Cardiac fibroblast (primary cell): ENCODE measurements around the gene PRKG1.

ENCODE experiments used
- DNase-seq, 2 donors: peaks; one replicate each; pipeline versions ENCODE4 v3.0.0 to v3.0.0-alpha.2; 2010; ENCODE audit warnings: low read depth in 2 of 2
- H3K4me3 ChIP-seq, 2 donors: replicated peaks in 1 of 2; 1 replicate in 1 of 2; 2 replicates in 1 of 2; pipeline ENCODE4 v1.5.1; 2011; ENCODE audit warnings: low read depth in 2 of 2, low read length in 2 of 2, mild to moderate bottlenecking in 2 of 2, moderate library complexity in 1 of 2
- CTCF ChIP-seq: IDR thresholded peaks from one replicate; pipeline ENCODE4 v1.5.1; 2011; ENCODE audit warnings: low read depth, mild to moderate bottlenecking, low read length, inconsistent platforms

Gene PRKG1

GRCh38 chr10:51585742-51586141 is 511.5 kb downstream of the PRKG1 start:
- DNase-seq = no peak
- TF ChIP-seq CTCF = no peak
- no peak overlapping the region for H3K4me3 ChIP-seq

- DNase-seq = no peak
- no peak for TF ChIP-seq CTCF
- no peak overlapping the region for H3K4me3 ChIP-seq
Observed at GRCh38 chr10:51588984-51589383, 514.7 kb downstream of the PRKG1 start.

GRCh38 chr10:51590818-51591217 is 516.5 kb downstream of the PRKG1 start:
- TF ChIP-seq CTCF = no peak
- DNase-seq = no peak
- no peak overlapping the region for H3K4me3 ChIP-seq

- no peak overlapping the region for H3K4me3 ChIP-seq
- no peak for TF ChIP-seq CTCF
- DNase-seq = no peak
Observed at GRCh38 chr10:51596695-51597094, 522.4 kb downstream of the PRKG1 start.

- no peak overlapping the region for H3K4me3 ChIP-seq
- no peak for DNase-seq
- TF ChIP-seq CTCF = no peak
Observed at GRCh38 chr10:51599647-51600046, 525.4 kb downstream of the PRKG1 start.

GRCh38 chr10:51602326-51602725 is 528.0 kb downstream of the PRKG1 start:
- DNase-seq = peak in 1 of 2 donors; percentile 12
- H3K4me3 ChIP-seq = no peak overlapping the region
- TF ChIP-seq CTCF = no peak

- H3K4me3 ChIP-seq = no peak overlapping the region
- no peak for DNase-seq
- no peak for TF ChIP-seq CTCF
Observed at GRCh38 chr10:51604579-51604978, 530.3 kb downstream of the PRKG1 start.
